T follicular helper cell (primary cell): ENCODE data around the gene KRT74.
"Not testable (repeated sequence)": the region's sequence is repeated elsewhere in the genome, so short reads cannot be mapped to it uniquely, and the experiment has no call there.

Source experiments
- DNase-seq: peaks from one replicate; pipeline ENCODE4 v3.0.0-alpha.2; 2020; ENCODE audit warnings: low read depth

The KRT74 gene

GRCh38 chr12:52602552-52602951 is 28.9 kb upstream of the KRT74 start:
- no peak for DNase-seq

DNA sequence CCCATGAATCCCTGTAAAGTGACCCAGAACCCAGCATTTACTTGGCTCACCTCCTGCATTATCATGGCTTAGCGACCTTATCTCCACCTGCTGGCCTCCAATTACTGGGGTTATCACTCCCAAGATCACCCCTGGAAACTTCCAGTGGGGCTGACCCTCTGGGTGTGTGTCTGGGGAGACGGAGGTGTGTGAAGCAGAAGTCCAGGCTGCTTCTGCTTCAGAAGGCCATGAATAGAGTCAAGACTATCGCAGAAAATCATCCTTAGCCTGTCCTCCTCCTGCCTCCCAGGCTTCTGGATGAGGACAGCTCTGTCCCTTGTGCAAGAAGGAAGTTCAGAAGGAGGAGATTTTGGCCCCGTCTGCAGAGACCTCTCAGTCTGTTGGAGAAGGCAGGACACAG is 28.0 kb upstream of the KRT74 start:
- DNase-seq: no peak

- DNase-seq: no peak
Observed at GRCh38 chr12:52600941-52601481, 27.4 kb upstream of the KRT74 start, which contains the start of gene KRT72. Gene KRT72, minus strand, starts transcription at chr12:52601463. Its CDS starts 11 bp downstream, at chr12:52601452.

DNA sequence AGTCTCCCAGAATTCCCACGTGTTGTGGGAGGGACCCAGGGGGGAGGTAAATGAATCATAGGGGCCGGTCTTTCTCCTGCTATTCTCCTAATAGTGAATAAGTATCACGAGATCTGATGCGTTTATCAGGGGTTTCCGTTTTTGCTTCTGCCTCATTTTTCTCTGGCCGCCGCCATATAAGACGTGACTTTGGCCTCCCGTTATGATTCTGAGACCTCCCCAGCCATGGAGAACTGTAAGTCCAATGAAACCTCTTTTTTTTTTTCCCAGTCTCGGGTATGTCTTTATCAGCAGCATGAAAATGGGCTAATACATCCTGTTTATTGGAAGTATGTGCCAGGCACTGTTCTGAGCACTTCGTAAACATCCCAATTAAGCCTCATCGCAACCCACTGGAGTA is 26.8 kb upstream of the KRT74 start:
- DNase-seq: no peak

- no peak for DNase-seq
Observed at GRCh38 chr12:52600071-52600470, 26.4 kb upstream of the KRT74 start.

- no peak for DNase-seq
Observed at GRCh38 chr12:52598966-52599365, 25.3 kb upstream of the KRT74 start.

- not testable (repeated sequence) for DNase-seq
Observed at GRCh38 chr12:52594237-52594636, 20.6 kb upstream of the KRT74 start.

- DNase-seq: no peak
Observed at GRCh38 chr12:52591521-52591920, 17.9 kb upstream of the KRT74 start.

DNA sequence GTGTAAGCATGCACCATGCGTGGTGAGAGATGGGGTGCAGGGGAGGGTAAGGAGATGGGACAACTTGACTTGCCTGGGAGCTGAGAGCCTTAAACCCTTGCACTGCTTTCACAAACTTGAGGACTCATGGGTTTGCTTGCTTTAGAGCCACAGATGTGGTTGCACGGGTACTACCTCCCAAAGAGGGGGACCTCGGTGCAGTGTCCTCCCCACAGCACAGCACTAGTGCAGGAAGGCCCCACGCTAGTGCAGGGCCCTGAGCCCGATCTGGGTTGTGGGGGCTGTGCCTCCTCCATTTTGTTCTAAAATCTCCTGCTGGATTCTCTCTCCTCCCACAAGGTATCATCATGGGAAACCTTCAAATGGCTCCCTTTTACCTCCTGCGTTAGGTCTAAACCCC is 16.4 kb upstream of the KRT74 start:
- no peak for DNase-seq

DNA sequence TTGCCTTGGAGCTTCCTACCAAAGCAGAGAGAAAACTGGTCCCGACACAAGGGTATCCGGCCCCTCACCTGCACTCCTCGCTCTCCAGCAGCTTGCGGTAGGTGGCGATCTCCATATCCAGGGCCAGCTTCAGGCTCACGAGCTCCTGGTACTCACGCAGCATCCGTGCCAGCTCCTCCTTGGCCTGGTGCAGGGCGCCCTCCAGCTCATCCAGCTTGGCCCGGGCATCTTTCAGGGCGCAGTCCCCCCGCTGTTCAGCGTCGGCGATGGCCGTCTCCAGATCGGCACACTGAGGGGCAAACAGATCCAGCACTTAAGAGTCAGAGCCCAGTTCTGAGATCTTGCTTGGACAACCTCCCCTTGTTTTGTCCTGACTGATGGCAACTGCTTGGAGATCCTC is 13.9 kb upstream of the KRT74 start:
- DNase-seq: no peak

GRCh38 chr12:52585946-52586345 is 12.3 kb upstream of the KRT74 start:
- DNase-seq: peak; percentile 48

GRCh38 chr12:52585066-52585465 is 11.4 kb upstream of the KRT74 start:
- DNase-seq: no peak

GRCh38 chr12:52584156-52584682 is 10.6 kb upstream of the KRT74 start:
- no peak for DNase-seq

DNA sequence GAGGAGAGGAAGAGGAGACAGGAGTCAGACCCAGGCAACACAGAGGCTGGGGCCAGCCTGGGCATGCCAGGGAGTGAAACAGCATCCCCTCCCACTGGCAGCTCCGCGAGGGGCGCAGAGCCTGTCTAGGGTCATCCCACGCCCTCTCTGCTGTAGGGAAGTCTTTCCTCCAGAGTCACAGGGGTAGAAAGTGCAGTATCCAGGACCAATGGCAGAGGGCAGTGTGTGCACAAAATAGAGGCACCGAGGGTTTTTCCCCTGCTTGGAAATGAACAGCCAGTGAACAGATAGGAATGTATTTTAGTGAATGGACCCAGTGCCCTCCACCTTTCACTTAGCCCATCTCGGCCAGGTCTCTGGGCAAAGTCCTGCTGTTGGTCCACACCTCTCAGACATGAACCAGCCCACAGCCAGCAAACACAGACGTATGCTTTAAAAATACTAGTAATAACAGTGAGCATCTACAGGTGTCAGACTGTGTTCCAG is 9.4 kb upstream of the KRT74 start:
- DNase-seq: peak; percentile 32

DNA sequence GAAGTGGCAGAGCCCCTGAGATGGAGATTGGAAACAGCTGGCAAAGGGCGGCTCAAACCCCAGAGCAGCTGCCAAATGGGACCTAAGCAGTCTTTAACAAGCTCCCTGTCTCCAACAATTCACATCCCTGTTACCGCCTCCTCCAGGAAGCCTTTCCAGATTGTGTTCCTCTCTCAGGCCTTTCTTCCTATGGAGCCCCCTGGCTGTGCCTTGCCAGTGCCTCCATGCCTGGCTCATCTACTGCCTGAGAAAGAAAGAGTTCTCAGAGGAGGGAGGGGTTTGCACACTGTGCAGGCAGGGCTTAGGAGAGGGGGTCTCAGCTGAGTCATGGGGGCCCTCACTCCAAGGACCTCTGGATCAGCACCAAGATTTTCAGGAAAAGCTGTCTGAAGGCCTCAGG is 8.8 kb upstream of the KRT74 start:
- no peak for DNase-seq

GRCh38 chr12:52581481-52581880 is 7.8 kb upstream of the KRT74 start:
- no peak for DNase-seq

GRCh38 chr12:52581066-52581465 is 7.4 kb upstream of the KRT74 start:
- no peak for DNase-seq

DNA sequence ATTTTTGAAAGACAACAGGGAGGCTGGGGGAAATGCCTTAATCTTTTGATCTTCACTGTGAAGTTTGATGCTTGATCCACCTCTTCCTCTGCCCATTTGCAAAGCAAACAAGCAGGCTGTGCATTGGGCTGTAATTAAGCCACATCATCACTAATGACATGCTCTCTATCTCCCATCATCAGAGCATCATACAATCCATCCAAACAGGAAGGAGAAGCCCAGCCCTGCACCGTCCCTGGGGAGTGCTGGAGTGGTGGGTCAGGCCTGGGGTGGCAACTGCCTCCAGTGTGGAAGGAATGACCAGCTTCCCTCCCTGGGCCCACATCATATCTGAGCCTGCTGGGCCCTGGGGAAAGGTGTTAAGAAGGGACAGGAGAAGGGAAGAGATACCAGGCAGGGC is 6.9 kb upstream of the KRT74 start:
- no peak for DNase-seq

GRCh38 chr12:52579468-52580465 is 6.1 kb upstream of the KRT74 start:
- DNase-seq: no peak

GRCh38 chr12:52578469-52578868 is 4.8 kb upstream of the KRT74 start:
- no peak for DNase-seq

DNA sequence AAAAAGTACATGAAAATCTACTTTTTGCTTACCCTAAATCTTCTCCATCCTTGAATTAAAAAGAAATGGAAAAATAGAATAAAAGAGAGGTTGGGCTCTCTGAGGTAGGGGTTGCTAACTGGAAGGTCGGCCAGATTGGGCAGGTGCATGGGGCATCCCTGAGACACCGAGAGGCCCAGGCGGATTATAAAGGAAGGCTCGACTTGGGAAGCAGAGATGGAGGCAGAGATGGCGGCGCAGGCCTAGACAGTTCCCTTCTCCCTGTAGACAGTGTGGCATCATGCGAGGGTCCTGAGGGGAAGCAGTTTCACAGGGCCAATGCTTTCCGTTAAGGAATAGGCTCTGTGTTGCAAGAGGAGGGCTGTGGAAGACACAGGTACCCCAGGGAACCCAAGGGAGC is 3.7 kb upstream of the KRT74 start:
- DNase-seq: no peak

DNA sequence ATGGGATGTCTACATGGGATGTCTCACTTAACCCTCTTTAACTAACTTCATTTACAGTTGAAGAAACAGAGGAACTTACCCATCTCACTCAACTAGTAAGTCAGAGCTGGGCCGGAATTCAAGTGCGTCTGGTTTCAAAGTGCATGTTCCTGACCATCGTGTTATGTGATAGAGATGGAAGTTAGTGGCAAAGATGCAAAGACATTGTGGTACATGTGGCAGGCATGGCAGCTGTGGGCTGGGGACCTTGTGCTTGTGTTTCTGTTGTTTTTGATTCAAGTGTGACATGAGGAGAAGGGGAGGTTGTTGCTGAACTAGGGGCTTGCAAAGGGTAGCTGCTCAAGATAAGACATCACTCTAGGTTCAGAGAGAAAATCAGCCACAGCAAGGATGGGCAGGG is 2.3 kb upstream of the KRT74 start:
- DNase-seq: no peak

GRCh38 chr12:52575256-52575655 is 1.6 kb upstream of the KRT74 start:
- DNase-seq: no peak
